T1000 (cell line): ENCODE results near the gene DUSP7.

ENCODE experiments used
- DNase-seq: peaks from one replicate; lab custom pipeline; 2025; ENCODE audit warnings: mixed read lengths; lab: John Stamatoyannopoulos, UW

Gene DUSP7, protein sequence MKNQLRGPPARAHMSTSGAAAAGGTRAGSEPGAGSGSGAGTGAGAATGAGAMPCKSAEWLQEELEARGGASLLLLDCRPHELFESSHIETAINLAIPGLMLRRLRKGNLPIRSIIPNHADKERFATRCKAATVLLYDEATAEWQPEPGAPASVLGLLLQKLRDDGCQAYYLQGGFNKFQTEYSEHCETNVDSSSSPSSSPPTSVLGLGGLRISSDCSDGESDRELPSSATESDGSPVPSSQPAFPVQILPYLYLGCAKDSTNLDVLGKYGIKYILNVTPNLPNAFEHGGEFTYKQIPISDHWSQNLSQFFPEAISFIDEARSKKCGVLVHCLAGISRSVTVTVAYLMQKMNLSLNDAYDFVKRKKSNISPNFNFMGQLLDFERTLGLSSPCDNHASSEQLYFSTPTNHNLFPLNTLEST

GRCh38 chr3:52056521-52056967, at the start of gene DUSP7:
Gene DUSP7, minus strand, starts transcription at chr3:52056571. Its CDS starts 205 bp downstream, at chr3:52056366.
- DNase-seq = peak; percentile 50

DNA sequence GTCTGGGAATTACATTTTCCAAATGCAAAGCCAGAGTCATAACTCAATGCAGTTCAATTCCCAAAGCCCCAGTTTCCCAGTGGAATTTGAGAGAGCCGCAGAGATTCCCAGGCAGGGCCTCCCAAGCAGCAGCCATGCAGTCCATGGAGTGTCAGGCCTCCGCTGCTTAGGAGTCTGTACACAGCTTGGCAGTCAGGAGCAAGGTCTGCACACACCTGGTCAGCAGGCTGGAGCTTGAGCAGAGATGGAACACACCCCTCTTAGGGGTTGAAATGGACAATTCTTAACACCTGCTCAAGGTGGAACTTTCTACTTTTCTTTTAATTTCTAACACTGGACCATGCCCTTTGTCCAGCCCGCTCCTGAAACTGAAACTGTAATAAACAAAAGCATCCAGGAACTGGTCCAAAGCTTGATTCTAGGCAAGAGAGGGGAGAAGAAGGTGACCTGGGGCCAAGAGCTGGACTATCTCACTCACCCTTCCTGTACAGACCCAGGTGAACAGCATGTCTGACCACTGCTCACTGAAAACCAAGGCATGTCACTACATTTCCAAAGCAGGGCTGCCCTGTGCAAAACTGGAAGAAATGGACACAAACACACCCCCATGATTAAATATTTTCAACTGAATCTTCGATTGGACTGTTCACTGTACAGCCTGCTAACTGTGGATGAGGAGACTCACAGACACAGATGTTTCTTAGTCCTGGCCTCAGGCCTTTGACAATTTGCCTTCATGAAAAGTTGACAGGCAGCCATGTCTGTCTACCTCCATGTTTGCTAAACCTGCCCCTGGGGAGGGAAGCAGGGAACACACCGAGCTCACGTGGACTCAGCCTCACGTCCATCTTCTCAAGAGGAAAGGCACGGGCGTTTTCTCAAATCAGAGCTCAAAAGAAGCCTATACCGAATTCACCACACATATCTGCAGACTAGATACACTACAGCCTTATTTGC, 48.6 kb upstream of the DUSP7 start:
- DNase-seq = no peak

- DNase-seq = no peak
These were observed 46.6 kb upstream of the DUSP7 start for GRCh38 chr3:52102934-52103333.

DNA sequence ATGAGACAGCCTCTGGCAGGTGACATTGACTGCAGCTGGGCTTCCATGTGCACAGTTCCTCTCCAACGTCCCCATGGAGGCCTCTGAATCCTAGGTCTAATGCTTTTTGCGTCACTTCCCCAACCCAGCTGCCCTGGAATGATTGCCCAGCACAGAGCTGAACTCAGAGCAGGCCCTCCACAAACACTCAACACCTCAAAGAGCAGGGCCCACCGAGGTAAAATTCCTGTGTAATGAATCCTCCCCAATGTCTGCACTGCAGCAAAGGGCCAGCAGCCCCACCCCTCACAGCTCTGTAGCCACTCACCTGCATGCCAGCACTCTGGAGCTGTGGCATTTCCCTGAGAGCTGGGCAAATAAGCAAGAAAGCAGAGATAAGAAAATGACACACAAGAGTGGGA, 42.6 kb upstream of the DUSP7 start:
- no peak for DNase-seq

DNA sequence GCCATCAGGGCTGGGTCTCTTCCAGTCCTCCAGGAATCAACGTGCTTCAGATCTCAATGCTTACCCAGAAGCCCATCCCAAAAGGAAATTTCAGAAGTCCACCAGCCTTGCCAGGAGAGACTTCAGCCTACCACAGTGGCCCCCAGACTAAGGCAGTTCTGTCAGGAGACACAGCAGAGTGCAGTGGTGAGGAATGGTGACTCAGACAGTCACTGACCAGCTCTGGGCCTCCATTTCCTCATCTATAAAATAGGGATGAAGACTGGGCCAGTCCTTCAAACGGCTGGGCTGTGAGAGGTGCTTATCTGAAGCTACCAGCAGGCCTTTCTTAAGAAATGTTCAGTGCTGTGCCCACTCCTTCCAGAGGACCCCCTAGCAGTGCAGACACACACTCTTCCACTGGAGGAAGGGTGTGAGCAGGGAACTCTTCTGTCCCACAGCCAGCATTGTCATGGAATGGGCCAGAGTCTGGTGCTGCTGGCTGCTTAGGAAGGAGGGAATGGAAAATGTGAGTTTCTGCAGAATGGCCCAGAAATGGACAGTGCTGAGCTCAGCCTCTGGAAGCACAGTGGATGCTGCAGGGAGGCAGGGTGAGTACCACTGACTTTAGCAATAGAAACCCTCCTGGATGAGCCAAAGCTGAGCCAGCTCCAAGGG, 41.6 kb upstream of the DUSP7 start:
- DNase-seq = no peak

- DNase-seq = no peak
These were observed 39.8 kb upstream of the DUSP7 start for GRCh38 chr3:52095990-52096775.

- no peak for DNase-seq
These were observed 38.5 kb upstream of the DUSP7 start for GRCh38 chr3:52094571-52095485.

DNA sequence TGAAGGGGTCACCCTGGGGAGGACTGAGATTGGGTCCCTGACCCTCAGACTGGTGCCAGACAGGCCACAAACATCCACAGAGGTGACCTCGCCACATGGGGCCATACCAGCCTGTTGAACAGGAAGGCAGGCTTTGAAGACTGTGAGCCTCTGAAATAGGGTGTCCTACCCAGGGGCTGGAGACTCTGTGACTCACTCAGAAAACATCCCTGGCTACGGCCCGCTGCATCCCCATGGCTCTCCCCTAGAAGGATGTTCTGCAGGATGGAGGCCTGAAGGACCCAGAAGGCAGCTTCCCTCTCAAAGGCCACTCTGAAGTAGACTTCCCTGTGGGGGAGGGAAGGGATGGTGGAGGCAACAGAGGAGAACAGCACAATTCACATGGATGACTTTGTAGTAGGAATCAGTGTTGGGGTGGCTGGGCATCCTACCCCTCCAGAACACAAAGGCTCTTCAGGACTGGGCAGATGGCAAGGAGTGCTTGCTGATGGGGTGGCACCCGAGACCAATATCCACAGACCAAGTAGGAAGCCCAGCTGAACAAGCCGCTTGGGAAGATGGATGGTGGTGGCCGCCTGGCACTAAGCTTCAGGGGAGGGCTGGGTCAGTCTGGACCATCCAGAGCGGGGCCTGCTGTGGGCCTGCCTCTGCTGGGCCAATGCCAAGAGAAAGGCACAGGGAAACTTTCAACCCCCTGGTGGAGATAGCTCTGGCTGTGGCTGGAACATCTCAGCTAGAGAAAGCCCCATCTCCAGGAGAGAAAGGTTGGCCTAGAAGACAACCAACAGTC, 37.6 kb upstream of the DUSP7 start:
- DNase-seq = peak; percentile 54

DNA sequence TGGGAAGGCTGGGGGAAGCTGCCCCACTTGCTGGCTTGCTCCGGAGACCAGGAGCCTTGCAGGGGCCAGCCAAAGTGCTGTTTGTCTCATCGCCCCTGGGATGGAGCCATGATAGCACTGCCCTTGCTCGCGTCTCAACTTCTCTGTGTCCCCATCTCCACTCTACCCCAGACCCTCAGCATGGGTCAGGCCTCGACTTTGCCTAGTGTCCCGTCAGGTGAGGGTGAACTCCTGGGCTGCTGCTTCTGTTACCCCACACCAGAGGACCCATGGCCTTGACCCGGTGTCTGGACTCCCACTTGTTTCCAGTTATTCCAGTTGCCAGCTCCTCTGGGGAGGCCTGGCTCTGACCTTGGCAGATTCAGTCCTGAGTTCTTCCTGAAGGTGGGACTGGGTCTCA, 36.5 kb upstream of the DUSP7 start:
- no peak for DNase-seq

DNA sequence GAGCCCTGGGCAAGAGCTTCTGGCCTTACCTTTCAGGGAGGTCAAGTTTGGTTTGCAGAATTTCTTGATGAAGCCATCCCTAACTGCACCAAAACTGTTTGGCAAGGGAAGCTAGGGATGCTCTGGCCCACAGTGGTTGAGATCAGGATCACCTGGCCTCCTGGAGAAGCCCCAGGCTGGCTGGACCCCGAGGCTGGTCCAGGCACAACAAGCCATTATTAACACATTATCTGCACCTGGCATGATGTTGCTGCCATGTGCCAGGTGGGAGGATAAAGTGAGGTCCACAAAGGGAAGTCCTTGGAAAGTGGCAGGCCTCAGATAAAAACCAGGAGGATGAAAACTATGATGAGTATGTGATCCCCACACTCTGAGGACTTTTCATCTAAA, 35.9 kb upstream of the DUSP7 start:
- DNase-seq = no peak

DNA sequence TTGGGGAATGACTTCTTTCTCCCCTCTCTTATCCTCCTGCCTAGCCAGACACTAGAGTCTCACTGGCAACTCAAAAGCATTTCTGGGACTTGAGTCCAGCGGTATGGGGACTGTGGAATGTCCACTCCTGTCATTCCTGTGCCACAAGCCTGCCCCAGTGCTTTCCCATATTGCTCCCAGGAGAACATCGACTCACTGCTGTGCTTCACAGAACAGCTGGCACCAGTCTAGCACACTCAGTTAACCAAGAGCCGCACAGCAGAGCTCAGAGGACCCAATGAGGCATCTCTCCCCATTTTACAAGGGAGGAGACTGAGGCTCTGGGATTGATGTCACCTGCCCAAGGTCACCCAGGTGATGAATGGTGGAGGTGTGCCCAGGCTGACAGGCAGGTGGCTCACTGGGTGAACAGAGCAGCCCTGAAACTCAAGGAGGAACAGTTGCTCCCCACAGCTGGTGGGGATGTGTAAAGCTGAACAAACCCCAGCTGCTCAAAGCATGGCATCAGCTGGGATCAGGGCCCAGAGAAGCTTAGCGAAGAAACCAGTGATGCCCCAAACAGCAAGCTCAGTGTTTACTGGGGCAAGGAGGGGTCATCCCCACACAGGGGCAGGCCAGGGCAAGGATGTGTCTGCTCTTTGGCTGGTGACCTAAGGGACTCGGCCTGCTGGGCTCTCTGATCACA, 35.4 kb upstream of the DUSP7 start:
- no peak for DNase-seq

DNA sequence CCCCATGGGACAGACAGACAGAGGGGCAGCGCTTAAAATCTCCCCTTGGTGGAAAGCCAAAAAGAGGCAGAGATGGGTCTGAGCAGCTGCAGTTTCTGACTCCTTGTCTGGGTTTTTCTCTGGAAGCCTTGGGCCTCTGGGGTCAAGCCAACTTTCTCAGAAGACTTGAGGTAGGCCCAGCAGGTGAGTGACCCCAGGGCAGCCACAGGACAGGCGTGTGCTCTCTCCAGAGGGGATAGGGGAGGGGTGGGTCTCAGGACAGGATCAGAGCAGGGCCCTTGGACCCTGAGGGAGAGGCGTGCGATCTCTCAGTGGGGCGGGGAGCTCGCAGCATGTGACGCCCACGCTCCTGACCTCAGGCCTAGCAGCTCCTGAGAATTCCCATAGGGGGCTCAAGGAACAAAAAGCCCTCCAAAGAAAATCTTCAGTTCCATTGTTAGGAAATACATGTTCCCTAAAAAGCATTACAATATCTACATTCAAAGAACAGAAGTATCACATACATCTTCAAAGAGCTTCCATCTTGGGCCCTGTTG, 34.6 kb upstream of the DUSP7 start:
- DNase-seq = no peak

DNA sequence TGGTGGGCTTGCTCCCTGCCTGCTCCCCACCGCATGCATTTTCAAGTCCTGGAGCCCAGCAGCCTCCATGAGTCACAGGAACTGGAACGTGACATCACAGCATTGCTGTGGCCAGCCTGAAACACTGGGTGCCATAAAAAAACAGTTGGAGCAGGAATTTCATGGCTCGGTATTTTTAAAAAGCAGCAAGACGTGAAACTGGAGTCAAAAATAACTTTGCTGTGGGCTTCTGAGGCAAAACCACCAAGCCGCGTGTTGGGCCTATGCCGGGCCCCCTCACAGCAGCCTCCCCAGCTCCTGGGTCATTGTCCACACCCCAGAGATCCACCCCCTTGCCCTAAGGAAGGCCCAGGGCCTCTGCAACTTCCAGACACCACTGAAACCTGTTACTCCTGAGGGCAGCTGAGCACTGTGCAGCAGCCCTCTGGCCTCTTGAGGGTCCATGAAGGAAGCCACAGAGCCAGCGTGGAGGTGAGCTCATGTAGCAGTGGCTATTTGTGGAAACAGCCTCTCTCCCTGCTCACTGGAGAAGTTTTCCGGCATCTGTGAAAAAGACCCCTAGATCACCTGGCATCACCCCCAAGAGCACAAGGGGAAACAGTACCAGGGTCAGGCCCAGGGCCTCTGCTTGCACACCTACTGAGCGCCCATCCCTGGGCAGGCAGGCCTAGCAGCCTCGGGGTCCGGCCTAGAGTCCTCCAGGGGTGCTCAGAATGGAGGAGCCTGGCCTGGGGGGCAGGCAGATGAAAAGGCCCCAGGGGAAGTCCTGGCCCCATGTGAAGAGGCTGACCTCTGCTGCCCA, 34.0 kb upstream of the DUSP7 start:
- peak; percentile 42 for DNase-seq

DNA sequence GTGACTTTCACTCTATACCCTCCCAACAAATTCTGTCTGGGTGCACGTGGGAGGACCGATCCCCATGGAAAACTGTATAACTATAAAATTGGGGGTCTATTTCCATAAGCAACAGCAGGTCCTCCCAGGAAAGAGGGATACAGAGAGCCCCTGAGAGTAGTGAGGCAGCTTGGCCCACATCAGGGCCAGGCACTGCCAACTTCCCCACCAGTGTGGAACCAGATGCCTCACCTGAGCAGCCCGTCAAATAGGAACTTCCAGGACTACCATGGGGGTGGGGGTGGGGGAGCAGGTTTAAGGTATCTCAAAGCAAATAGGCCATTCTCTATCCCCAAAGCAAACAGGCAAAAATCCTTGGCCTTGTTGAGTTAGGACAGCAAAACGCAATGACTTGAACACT, 33.3 kb upstream of the DUSP7 start:
- DNase-seq = no peak

- DNase-seq = no peak
These were observed 32.3 kb upstream of the DUSP7 start for GRCh38 chr3:52088445-52089367.

- DNase-seq = no peak
These were observed 31.4 kb upstream of the DUSP7 start for GRCh38 chr3:52087731-52088130.
